Measurements from ENCODE around the gene KRTAP5-2. TPM values are rescaled to one million over a fixed set of nuclear protein-coding genes. Genes with fewer than 3 reads are reported as not detected.

The KRTAP5-2 gene
- total and polyA plus RNA-seq, 2 of the 8 experiments (the other 6 are each of a cell fraction or from before 2014, with no cell fraction given) = not detected

DNA sequence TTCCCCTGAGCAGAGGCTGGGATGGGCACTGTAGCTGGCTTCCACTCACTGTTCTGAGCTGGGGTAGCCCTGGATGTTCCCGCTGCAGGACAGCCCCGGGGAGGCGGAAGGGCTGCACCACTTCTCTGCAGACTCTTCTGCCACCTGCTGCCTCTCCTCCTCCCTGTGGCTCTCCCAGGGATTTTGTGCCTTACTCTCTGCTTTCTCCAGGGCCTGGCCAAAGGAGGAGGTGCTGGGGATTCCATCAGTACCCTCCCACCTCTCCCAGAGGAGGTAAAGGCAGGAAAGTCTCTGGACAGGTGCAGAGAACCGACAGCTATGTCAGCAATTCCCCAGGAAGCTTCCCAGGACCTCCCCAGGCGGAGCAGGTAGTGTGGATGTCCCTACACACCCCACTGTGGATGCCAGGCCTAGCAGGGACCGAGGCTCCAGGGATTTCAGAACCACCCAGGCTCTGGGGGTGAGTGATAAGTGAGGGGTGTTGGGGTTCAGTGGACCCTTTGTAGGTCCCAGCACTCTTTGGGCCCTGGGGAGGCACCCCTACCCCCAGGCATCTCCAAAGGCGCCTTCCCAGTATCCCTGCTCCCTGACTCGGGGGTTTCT lies 37.3 kb downstream of the KRTAP5-2 start:
- Histone ChIP-seq H3K27me3 (replicated peaks in 1 of 4; ENCODE audit: control insufficient read depth in 3 of 4, extremely low read depth in 1 of 4, insufficient read depth in 3 of 4, low read length in 3 of 4) (peaks cover 16 to 39% (median 30%) of the 10 kb centered on the region in 4 experiments), H3K79me2 (ENCODE audit: control insufficient read depth in 1 of 2, insufficient read depth in 2 of 2, low read length in 2 of 2) (no peaks in the 10 kb centered on the region), H3K23ac (ENCODE audit: insufficient read length) (no peak overlapping the region), H2BK120ac (replicated peaks; ENCODE audit: low read depth, low read length) (no peak overlapping the region), H3K4me1 (replicated peaks in 1 of 4; ENCODE audit: control insufficient read depth in 3 of 4, insufficient read depth in 4 of 4, low read length in 3 of 4) (peaks cover 8 to 47% (median 34%) of the 10 kb centered on the region in 4 experiments), H2AK5ac (ENCODE audit: low read depth, low read length) (no peak overlapping the region), H4K20me1 (replicated peaks in 1 of 2; ENCODE audit: control insufficient read depth in 1 of 2, insufficient read depth in 2 of 2, low read length in 2 of 2) (peaks cover 0 to 19% of the 10 kb centered on the region in 2 experiments), H3K4me3 (ENCODE audit: extremely low read depth in 1 of 4, insufficient read depth in 2 of 4, low read depth in 3 of 4, low read length in 4 of 4) (no peak overlapping the region), H3K18ac (ENCODE audit: extremely low read depth, low read length) (no peak overlapping the region), H2AFZ (ENCODE audit: low read length) (no peak overlapping the region), H3K23me2 (ENCODE audit: low read depth, low read length) (no peaks in the 10 kb centered on the region; the same call in 1 of the 2 replicates), H3K14ac (ENCODE audit: insufficient read length) (no peak overlapping the region), H3K56ac (replicated peaks; ENCODE audit: insufficient read length, low read depth, low read length) (no peak overlapping the region), H3K27ac (ENCODE audit: low read depth, low read length) (no peak overlapping the region), H4K8ac (ENCODE audit: extremely low read depth, insufficient read depth, low read length) (no peak overlapping the region), H2BK15ac (ENCODE audit: low read length) (0 out of 2 replicates have a peak overlapping the region, but pooled peaks have one; percentile 29), H2BK5ac (ENCODE audit: low read depth, low read length) (no peak overlapping the region), H3K9me3 (ENCODE audit: insufficient read depth in 2 of 2, low read depth in 1 of 2, low read length in 1 of 2) (no peaks in the 10 kb centered on the region), H3K36me3 (ENCODE audit: control insufficient read depth in 2 of 4, insufficient read depth in 4 of 4, low read length in 3 of 4) (no peaks in the 10 kb centered on the region; a peak in 1 of 8 replicates), H4K5ac (ENCODE audit: insufficient read length, low read depth, low read length) (no peak overlapping the region), H4K91ac (replicated peaks; ENCODE audit: insufficient read length, low read length) (no peak overlapping the region), H3K4ac (replicated peaks; ENCODE audit: insufficient read length, low read depth, low read length) (no peak overlapping the region), H3K9ac (replicated peaks in 1 of 4; ENCODE audit: extremely low read depth in 1 of 4, low read depth in 3 of 4, low read length in 3 of 4) (no peak overlapping the region), H3K4me2 (ENCODE audit: insufficient read depth in 1 of 2, low read depth in 2 of 2, low read length in 2 of 2) (no peak overlapping the region), H2BK12ac (ENCODE audit: low read depth, low read length) (peak overlapping the region; percentile 39; the same call in 1 of the 2 replicates), H3K79me1 (ENCODE audit: low read depth, low read length) (no peaks in the 10 kb centered on the region), H2BK20ac (ENCODE audit: low read length) (0 out of 2 replicates have a peak overlapping the region, but pooled peaks have one; percentile 61)
- WGBS, 2 experiments (ENCODE audit: extremely low coverage in 1 of 2, insufficient coverage in 1 of 2, insufficient read length in 1 of 2, insufficient replicate concordance in 2 of 2, low coverage in 1 of 2, low lambda C conversion rate in 2 of 2, missing lambda C conversion rate in 1 of 2) = 88% methylated on average over 8 of the region's 8 CpGs; no CpG with 5 or more reads in 1 of the 2 experiments
- FAIRE-seq (no peak), DNase-seq (ENCODE audit: low read depth in 1 of 2, low spot score in 2 of 2) (no peak)
- ChIA-PET CTCF (ENCODE audit: partially characterized antibody) (interaction anchor here (1.0 to 9.6 kb wide), 5 partner anchors 9 to 19 kb away, joined by 4 to 140 read pairs (median 9); partner anchors contain the start of gene DUSP8), POLR2A (ENCODE audit: partially characterized antibody) (interaction anchor here (1.6 to 7.0 kb wide), 2 partner anchors 11 to 13 kb away, joined by 3 to 60 read pairs; no protein-coding TSS in a partner anchor)
- TF ChIP-seq CEBPB (IDR thresholded peaks at IDR 0.05; ENCODE audit: low read depth, low read length) (no peak), PHF8 (conservative IDR thresholded peaks at IDR 0.05; ENCODE audit: low read depth, low read length) (no peak), JUND (IDR thresholded peaks at IDR 0.05; ENCODE audit: low read length) (no peak), RFX5 (IDR thresholded peaks at IDR 0.05; ENCODE audit: borderline replicate concordance, low read depth, low read length) (no peak), ZNF274 (IDR thresholded peaks at IDR 0.05; ENCODE audit: borderline replicate concordance, extremely low read depth, low read length) (no peak)
- TF ChIP-seq, protein P1, sequence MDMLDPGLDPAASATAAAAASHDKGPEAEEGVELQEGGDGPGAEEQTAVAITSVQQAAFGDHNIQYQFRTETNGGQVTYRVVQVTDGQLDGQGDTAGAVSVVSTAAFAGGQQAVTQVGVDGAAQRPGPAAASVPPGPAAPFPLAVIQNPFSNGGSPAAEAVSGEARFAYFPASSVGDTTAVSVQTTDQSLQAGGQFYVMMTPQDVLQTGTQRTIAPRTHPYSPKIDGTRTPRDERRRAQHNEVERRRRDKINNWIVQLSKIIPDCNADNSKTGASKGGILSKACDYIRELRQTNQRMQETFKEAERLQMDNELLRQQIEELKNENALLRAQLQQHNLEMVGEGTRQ (IDR thresholded peaks at IDR 0.05; ENCODE audit: low read length) = no peak
- TF ChIP-seq, protein P2, sequence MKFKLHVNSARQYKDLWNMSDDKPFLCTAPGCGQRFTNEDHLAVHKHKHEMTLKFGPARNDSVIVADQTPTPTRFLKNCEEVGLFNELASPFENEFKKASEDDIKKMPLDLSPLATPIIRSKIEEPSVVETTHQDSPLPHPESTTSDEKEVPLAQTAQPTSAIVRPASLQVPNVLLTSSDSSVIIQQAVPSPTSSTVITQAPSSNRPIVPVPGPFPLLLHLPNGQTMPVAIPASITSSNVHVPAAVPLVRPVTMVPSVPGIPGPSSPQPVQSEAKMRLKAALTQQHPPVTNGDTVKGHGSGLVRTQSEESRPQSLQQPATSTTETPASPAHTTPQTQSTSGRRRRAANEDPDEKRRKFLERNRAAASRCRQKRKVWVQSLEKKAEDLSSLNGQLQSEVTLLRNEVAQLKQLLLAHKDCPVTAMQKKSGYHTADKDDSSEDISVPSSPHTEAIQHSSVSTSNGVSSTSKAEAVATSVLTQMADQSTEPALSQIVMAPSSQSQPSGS (IDR thresholded peaks at IDR 0.05; ENCODE audit: low read length) = no peak

Data from H1 (cell line).